Ishikawa (cell line): ENCODE measurements around the gene RNF220.

ENCODE experiments used
- CEBPB ChIP-seq: IDR thresholded peaks from 2 replicates; pipeline ENCODE4 v1.6.1; 2012
- CREB1 ChIP-seq: IDR thresholded peaks from 2 replicates; pipeline ENCODE4 v1.6.1; 2012; ENCODE audit warnings: low read depth
- EGR1 ChIP-seq: IDR thresholded peaks from 2 replicates; pipeline ENCODE4 v1.6.1; 2012
- EP300 ChIP-seq: IDR thresholded peaks from 2 replicates; pipeline ENCODE4 v1.6.1; 2012; ENCODE audit warnings: borderline replicate concordance
- FOXM1 ChIP-seq: IDR thresholded peaks from 2 replicates; pipeline ENCODE4 v1.6.1; 2012; ENCODE audit warnings: low read depth, borderline replicate concordance
- NFIC ChIP-seq: IDR thresholded peaks from 2 replicates; pipeline ENCODE4 v1.6.1; 2012
- RAD21 ChIP-seq: IDR thresholded peaks from 2 replicates; pipeline ENCODE4 v1.6.1; 2012; ENCODE audit warnings: low read depth
- TAF1 ChIP-seq: IDR thresholded peaks from 2 replicates; pipeline ENCODE4 v1.6.1; 2012; ENCODE audit warnings: low read depth, mild to moderate bottlenecking
- TCF12 ChIP-seq: IDR thresholded peaks from 2 replicates; pipeline ENCODE4 v1.6.1; 2012; ENCODE audit warnings: low read depth
- TEAD4 ChIP-seq: IDR thresholded peaks from 2 replicates; pipeline ENCODE4 v1.6.1; 2012
- YY1 ChIP-seq: IDR thresholded peaks from 2 replicates; pipeline ENCODE4 v1.6.1; 2012; ENCODE audit warnings: low read depth
- ZBTB7A ChIP-seq: IDR thresholded peaks from 2 replicates; pipeline ENCODE4 v1.6.1; 2012; ENCODE audit warnings: low read depth
- TF ChIP-seq, protein P1 (sequence below): IDR thresholded peaks from 2 replicates; pipeline ENCODE4 v1.6.1; 2012
- TF ChIP-seq, protein P2 (sequence below): IDR thresholded peaks from 2 replicates; pipeline ENCODE4 v1.6.1; 2012; ENCODE audit warnings: low read depth, mild to moderate bottlenecking
- TF ChIP-seq, protein P3 (sequence below): IDR thresholded peaks from 2 replicates; pipeline ENCODE4 v1.6.1; 2012

The RNF220 gene

DNA sequence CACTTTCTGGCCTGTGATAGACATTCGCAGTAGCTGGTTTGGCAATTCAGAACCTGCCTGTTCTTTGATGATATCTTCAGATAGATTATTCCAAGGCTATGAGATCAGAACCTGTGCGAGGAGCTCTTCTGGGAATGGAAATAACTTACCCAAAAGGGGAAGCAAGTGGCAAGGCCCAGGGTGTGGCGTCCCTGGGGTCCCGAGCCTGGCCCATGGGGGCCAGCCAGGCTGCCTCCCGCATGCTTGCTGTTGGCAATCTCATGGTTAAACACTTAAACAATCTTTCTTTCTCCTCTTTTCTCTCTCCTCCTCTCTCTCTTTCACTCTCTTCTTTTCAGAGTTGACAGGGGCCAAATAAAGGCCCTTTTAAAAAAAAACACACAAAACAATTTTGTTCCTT is 108.1 kb downstream of the RNF220 start:
- TF ChIP-seq FOXM1 (no peak), EGR1 (no peak), TCF12 (no peak), CREB1 (no peak), ZBTB7A (no peak), NFIC (no peak)
- TF ChIP-seq, protein P1, sequence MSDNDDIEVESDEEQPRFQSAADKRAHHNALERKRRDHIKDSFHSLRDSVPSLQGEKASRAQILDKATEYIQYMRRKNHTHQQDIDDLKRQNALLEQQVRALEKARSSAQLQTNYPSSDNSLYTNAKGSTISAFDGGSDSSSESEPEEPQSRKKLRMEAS = no peak
- TF ChIP-seq, protein P2, sequence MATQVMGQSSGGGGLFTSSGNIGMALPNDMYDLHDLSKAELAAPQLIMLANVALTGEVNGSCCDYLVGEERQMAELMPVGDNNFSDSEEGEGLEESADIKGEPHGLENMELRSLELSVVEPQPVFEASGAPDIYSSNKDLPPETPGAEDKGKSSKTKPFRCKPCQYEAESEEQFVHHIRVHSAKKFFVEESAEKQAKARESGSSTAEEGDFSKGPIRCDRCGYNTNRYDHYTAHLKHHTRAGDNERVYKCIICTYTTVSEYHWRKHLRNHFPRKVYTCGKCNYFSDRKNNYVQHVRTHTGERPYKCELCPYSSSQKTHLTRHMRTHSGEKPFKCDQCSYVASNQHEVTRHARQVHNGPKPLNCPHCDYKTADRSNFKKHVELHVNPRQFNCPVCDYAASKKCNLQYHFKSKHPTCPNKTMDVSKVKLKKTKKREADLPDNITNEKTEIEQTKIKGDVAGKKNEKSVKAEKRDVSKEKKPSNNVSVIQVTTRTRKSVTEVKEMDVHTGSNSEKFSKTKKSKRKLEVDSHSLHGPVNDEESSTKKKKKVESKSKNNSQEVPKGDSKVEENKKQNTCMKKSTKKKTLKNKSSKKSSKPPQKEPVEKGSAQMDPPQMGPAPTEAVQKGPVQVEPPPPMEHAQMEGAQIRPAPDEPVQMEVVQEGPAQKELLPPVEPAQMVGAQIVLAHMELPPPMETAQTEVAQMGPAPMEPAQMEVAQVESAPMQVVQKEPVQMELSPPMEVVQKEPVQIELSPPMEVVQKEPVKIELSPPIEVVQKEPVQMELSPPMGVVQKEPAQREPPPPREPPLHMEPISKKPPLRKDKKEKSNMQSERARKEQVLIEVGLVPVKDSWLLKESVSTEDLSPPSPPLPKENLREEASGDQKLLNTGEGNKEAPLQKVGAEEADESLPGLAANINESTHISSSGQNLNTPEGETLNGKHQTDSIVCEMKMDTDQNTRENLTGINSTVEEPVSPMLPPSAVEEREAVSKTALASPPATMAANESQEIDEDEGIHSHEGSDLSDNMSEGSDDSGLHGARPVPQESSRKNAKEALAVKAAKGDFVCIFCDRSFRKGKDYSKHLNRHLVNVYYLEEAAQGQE = no peak
- TF ChIP-seq, protein P3, sequence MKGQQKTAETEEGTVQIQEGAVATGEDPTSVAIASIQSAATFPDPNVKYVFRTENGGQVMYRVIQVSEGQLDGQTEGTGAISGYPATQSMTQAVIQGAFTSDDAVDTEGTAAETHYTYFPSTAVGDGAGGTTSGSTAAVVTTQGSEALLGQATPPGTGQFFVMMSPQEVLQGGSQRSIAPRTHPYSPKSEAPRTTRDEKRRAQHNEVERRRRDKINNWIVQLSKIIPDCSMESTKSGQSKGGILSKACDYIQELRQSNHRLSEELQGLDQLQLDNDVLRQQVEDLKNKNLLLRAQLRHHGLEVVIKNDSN = no peak

DNA sequence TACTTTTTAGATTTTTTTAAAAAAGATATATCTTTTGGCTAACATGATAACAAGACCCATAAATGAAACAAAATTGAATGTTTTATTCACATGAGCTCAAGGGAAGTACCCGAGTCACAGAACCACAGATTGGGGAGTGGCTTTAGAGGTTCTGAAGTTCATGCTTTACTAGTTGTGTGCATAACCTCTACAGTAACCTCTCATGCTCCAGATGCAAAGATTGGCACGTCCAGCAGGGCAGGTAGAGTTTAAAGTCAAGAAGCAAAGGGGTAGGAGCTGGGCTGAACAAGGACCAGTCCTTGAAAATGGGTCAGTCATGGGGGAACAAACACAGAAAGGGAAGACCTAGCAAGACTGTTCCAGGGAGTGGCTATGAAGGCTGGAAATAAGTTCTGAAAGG is 109.6 kb downstream of the RNF220 start:
- TF ChIP-seq EP300 (no peak), EGR1 (no peak), TAF1 (no peak), FOXM1 (no peak), CREB1 (no peak), NFIC (no peak), ZBTB7A (no peak), YY1 (no peak), CEBPB (no peak), TCF12 (no peak), RAD21 (no peak), TEAD4 (no peak)
- TF ChIP-seq, protein P2 = no peak
- TF ChIP-seq, protein P1 = no peak
- TF ChIP-seq, protein P3 = no peak

DNA sequence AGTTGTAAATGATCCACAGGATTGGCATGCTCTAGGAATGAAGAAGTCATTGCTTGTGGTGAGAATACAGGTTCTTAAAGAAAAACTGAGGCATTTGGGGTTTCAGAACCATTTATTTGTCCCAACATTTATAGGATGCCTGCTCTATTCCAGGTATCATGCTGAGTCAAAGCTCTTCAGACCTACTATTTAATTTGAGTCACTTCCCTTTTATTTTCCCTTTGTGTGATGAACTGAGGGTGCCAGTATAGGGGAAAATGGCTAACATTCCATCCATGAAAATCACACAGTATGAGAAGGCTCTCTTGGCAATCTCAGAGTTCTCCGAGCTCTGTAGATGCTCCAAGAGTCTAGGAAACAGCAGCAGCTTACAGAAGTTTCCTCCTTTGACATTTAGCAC is 110.4 kb downstream of the RNF220 start:
- TF ChIP-seq NFIC = no peak

DNA sequence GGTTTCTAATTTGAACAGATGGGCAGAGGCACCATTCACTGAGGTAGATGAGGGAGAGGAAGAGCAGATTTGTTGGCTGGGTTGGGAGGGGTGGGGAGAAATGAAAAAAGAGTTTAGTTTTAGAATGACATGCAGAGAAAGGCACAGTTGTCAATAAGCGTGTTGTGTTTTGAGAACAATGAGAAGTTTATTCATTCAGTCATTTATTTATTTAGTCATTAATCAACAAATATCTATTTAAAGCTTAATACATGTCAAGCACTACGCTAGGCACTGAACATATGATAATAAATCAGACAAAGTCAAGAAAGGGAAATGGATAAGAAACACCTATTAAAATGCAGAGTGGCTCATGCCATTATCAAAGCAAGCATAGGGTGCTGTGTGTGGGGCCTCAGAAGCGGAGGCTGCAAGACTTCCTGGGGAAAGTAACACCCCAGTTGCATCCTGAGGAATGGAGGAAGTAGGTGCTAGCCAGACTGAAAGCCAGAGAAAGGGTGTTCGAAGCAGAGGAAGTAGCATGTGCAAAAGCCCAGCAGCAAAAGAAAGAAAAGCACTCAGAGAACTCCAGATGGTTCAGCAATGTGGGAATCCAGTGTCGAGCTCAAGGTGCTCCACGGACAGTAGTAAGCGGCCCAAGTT is 114.1 kb downstream of the RNF220 start:
- TF ChIP-seq CEBPB (no peak), ZBTB7A (no peak), EP300 (no peak), CREB1 (no peak), TAF1 (no peak), EGR1 (no peak)
- TF ChIP-seq, protein P3 = no peak

DNA sequence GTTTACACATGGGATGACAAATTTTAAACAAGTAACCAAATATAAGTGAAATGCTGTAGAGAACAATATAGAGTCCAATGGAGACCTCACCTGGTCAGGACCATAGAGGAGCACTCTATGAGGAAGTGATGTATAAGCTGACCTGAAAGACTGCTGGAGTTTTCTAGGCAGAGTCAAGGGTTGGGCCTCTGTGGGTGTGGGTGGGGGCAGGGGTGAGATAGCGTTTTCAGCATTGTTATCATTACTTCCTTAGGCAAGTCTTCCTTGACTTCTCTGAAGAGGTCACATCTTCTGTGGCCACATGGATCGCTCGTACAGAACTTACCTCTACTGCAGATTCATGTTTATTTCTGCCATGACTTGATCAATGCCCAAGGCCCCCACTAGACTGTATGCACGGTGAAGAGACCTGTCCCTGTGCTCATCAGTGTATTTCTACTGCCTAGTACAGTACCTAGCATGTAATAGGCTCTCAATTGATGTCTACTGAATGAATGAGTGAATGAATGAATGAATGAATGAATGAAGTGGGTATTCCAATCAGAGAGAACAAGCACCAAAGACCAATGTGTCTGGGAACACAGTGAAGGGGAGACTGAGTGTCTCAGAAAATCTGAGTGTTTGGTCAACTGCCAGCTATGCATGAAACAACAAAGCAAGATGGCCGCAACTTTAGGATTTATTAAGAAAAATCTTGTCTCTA is 116.5 kb downstream of the RNF220 start:
- TF ChIP-seq NFIC = no peak
